K562 (cell line): ENCODE measurements around the gene CNTN4. TPM values are rescaled to one million over a fixed set of nuclear protein-coding genes. Genes with fewer than 3 reads are reported as not detected.

ENCODE experiments used
- ATAC-seq: fragments of 200-7000 bp; cut with Tn5 transposase; 3 replicates; pipeline ENCODE4 v1.9.1; 2020; ENCODE audit warnings: moderate library complexity
- BruUV-seq: library from RNA; stranded (reverse); fragments of 400-500 nt; replicated peaks from 2 replicates; lab custom pipeline; 2021; lab: Mats Ljungman, UMichigan
- CTCF ChIA-PET: fragments of 300-600 bp; formaldehyde crosslinking; extraction: SDS; loops from one replicate; lab custom pipeline; 2021; ENCODE audit warnings: low intra/inter-chr PET ratio; lab: Yijun Ruan, JAX
- POLR2A ChIA-PET: fragments of 300-600, 350-650 bp; sonication (Branson Sonifier 250); formaldehyde crosslinking; extraction: SDS; loops from one replicate; lab custom pipeline; 2021; ENCODE audit warnings: antibody characterized with exemption, inconsistent platforms; lab: Yijun Ruan, JAX
- DNase-seq, 4 experiments: peaks; one replicate each; pipeline versions ENCODE4 v3.0.0 to v3.0.0-alpha.2; 2011 to 2018; ENCODE audit warnings: low spot score in 3 of 4, mixed read lengths in 3 of 4; ENCODE audit errors: extremely low read depth in 1 of 4
- FAIRE-seq: peaks from 2 replicates; lab custom pipeline; 2011; peaks lifted over from hg19 to GRCh38; lab: Jason Lieb, UNC
- H2AFZ ChIP-seq: 2 replicates; pipeline ENCODE4 v1.6.0; 2011; ENCODE audit warnings: low read depth, low read length, control low read depth, inconsistent platforms
- H3K27ac ChIP-seq: fragments of 200-600 bp; 3 replicates; pipeline ENCODE4 v1.8.0; 2011; ENCODE audit warnings: low read depth, mild to moderate bottlenecking, control low read depth, inconsistent platforms, low read length, moderate library complexity, mixed read lengths; ENCODE audit errors: extremely low read depth
- H3K27me3 ChIP-seq, 2 experiments: fragments of 300-600 bp in 1 of 2; 2 replicates in 1 of 2; 3 replicates in 1 of 2; pipeline versions ENCODE4 v1.6.0 to v1.8.0; 2011; ENCODE audit warnings: inconsistent platforms in 2 of 2, low read length in 2 of 2, mild to moderate bottlenecking in 1 of 2, mixed read lengths in 1 of 2, moderate library complexity in 1 of 2; ENCODE audit not compliant: control insufficient read depth in 2 of 2, insufficient read depth in 2 of 2
- H3K36me3 ChIP-seq: fragments of 300-600 bp; 3 replicates; pipeline ENCODE4 v1.8.0; 2011; ENCODE audit warnings: mild to moderate bottlenecking, low read length, inconsistent platforms; ENCODE audit not compliant: control insufficient read depth, insufficient read depth
- H3K4me1 ChIP-seq, 2 experiments: fragments of 200-600 bp in 1 of 2; replicated peaks in 1 of 2; 2 replicates in 1 of 2; 3 replicates in 1 of 2; pipeline versions ENCODE4 v1.5.1 to v1.8.0; 2011; ENCODE audit warnings: inconsistent platforms in 2 of 2, low read length in 2 of 2, mild to moderate bottlenecking in 1 of 2, mixed read lengths in 1 of 2, moderate library complexity in 1 of 2; ENCODE audit not compliant: control insufficient read depth in 2 of 2, insufficient read depth in 2 of 2
- H3K4me2 ChIP-seq: 2 replicates; pipeline ENCODE4 v1.6.1; 2011; ENCODE audit warnings: low read length, control low read depth, inconsistent platforms, mixed read lengths; ENCODE audit not compliant: insufficient read depth
- H3K4me3 ChIP-seq: fragments of 200-600 bp; sonication (generic), shearing (Covaris generic); 2 replicates; pipeline ENCODE4 v1.5.1; 2016; ENCODE audit warnings: control low read depth, inconsistent platforms
- H3K79me2 ChIP-seq: fragments of 200-600 bp; 3 replicates; pipeline ENCODE4 v1.8.0; 2011; ENCODE audit warnings: low read length, inconsistent platforms; ENCODE audit not compliant: control insufficient read depth, insufficient read depth
- H3K9ac ChIP-seq, 2 experiments: 2 replicates each; pipeline versions ENCODE4 v1.6.0 to v1.6.1; 2011; ENCODE audit warnings: low read depth in 2 of 2, low read length in 2 of 2, control low read depth in 1 of 2, inconsistent platforms in 1 of 2, mild to moderate bottlenecking in 1 of 2, mixed read lengths in 1 of 2; ENCODE audit not compliant: insufficient read depth in 1 of 2
- H3K9me1 ChIP-seq: one replicate; pipeline ENCODE4 v1.6.0; 2011; ENCODE audit warnings: inconsistent platforms, mild to moderate bottlenecking, low read length, moderate library complexity; ENCODE audit not compliant: control insufficient read depth, insufficient read depth
- H3K9me3 ChIP-seq: replicated peaks from 2 replicates; pipeline ENCODE4 v1.5.1; 2011; ENCODE audit warnings: low read depth, low read length, inconsistent platforms; ENCODE audit not compliant: control insufficient read depth, insufficient read depth
- H4K20me1 ChIP-seq: replicated peaks from 2 replicates; pipeline ENCODE4 v1.6.1; 2011; ENCODE audit warnings: low read length, inconsistent platforms, mixed read lengths; ENCODE audit not compliant: control insufficient read depth, insufficient read depth
- ATF6 ChIP-seq: sonication (generic); formaldehyde crosslinking; IDR thresholded peaks from 2 replicates; pipeline ENCODE4 v1.4.0; 2020; ENCODE audit warnings: mild to moderate bottlenecking, missing genetic modification reagents
- ELK3 ChIP-seq: fragments of 450-650 bp; formaldehyde crosslinking; IDR thresholded peaks from 2 replicates; pipeline ENCODE4 v1.4.0; 2020; ENCODE audit warnings: mild to moderate bottlenecking
- FOXP1 ChIP-seq: sonication (generic); formaldehyde crosslinking; IDR thresholded peaks from 2 replicates; pipeline ENCODE4 v1.8.0; 2022; ENCODE audit warnings: mild to moderate bottlenecking, missing genetic modification reagents
- HMG20B ChIP-seq: fragments of 250-450 bp; sonication (Bioruptor Pico); IDR thresholded peaks from 2 replicates; pipeline ENCODE4 v1.5.0; 2021; ENCODE audit warnings: mild to moderate bottlenecking
- KDM4B ChIP-seq, 2 experiments: fragments of 450-650 bp in 1 of 2; sonication (generic) in 1 of 2; IDR thresholded peaks; 2 replicates each; pipeline ENCODE4 v1.6.1; 2016 to 2017; ENCODE audit warnings: borderline replicate concordance in 2 of 2, antibody characterized with exemption in 1 of 2, low read depth in 1 of 2, mild to moderate bottlenecking in 1 of 2
- L3MBTL2 ChIP-seq: fragments of 450-650 bp; IDR thresholded peaks from 2 replicates; pipeline ENCODE4 v1.6.1; 2016; ENCODE audit warnings: mild to moderate bottlenecking, moderate library complexity
- MBD1 ChIP-seq: fragments of 250-450 bp; sonication (Bioruptor Pico); IDR thresholded peaks from 2 replicates; pipeline ENCODE4 v1.8.0; 2022; ENCODE audit warnings: inconsistent platforms
- NR3C1 ChIP-seq: sonication (generic); formaldehyde crosslinking; IDR thresholded peaks from 2 replicates; pipeline ENCODE4 v1.8.1; 2022; ENCODE audit warnings: missing genetic modification reagents
- PTRF ChIP-seq: fragments of 450-650 bp; IDR thresholded peaks from 2 replicates; pipeline ENCODE4 v1.6.1; 2016; ENCODE audit warnings: mild to moderate bottlenecking, missing genetic modification characterization, missing compliant biosample characterization
- RB1 ChIP-seq: fragments of 450-650 bp; IDR thresholded peaks from 2 replicates; pipeline ENCODE4 v1.6.1; 2017; ENCODE audit warnings: low read depth, mild to moderate bottlenecking
- RBM15 ChIP-seq: fragments of 200-400 bp; formaldehyde crosslinking; IDR thresholded peaks from 2 replicates; pipeline ENCODE4 v1.6.1; 2018; ENCODE audit warnings: mild to moderate bottlenecking, low read length, moderate library complexity; ENCODE audit not compliant: insufficient read depth
- SPI1 ChIP-seq: IDR thresholded peaks from 2 replicates; pipeline ENCODE4 v1.6.1; 2011; ENCODE audit warnings: low read depth, low read length, control low read depth, borderline replicate concordance
- ZNF551 ChIP-seq: fragments of 250-450 bp; sonication (Bioruptor Pico); IDR thresholded peaks from 2 replicates; pipeline ENCODE4 v1.5.0; 2021; ENCODE audit warnings: mild to moderate bottlenecking, moderate library complexity
- ZNF586 ChIP-seq: fragments of 450-650 bp; formaldehyde crosslinking; conservative IDR thresholded peaks from 2 replicates; pipeline ENCODE4 v1.4.0; 2020; ENCODE audit warnings: mild to moderate bottlenecking, moderate library complexity
- WGBS: fragments of 100-300 bp; shearing (Covaris generic); methylation state at CpG from one replicate; pipeline ENCODE4 v1.1.6; 2016; ENCODE audit warnings: low coverage, mixed read lengths; ENCODE audit not compliant: insufficient coverage; ENCODE audit errors: missing lambda C conversion rate; 5-methylcytosine and 5-hydroxymethylcytosine counted together
- in situ Hi-C: fragments of 300-500 bp; cut with MboI; formaldehyde crosslinking; loops from 4 replicates; pipeline ENCODE4 v1.15.0; 2018; ENCODE audit warnings: inconsistent platforms, mixed read lengths
- intact Hi-C: fragments of 100-400 bp; cut with micrococcal nuclease; formaldehyde crosslinking; loops from 2 replicates; pipeline ENCODE4 v1.14.2; 2022
- polyA plus RNA-seq, 8 experiments: library from polyadenylated mRNA; depleted of rRNA in 4 of 8; stranded (reverse) in 5 of 8; unstranded in 3 of 8; fragments of >200 nt; fragmentation: Nextera tagmentation in 2 of 8; fragmentation: Illumina TruSeq in 1 of 8; extraction: Ambion mirVana in 2 of 8; extraction: Trizol in 1 of 8; gene quantifications; 2 replicates each; pipeline versions ENCODE4 v1.2.1 to v1.2.3, GENCODE V29; 2011 to 2014; ENCODE audit warnings: inconsistent platforms in 1 of 8, missing spikeins in 1 of 8
- total RNA-seq, 7 experiments: library from RNA; depleted of rRNA in 6 of 7; stranded (reverse); fragments of >200 nt in 6 of 7; fragmentation: Illumina TruSeq in 2 of 7; extraction: Trizol in 2 of 7; gene quantifications; 2 replicates each; pipeline versions ENCODE4 v1.2.1 to v1.2.3, GENCODE V29; 2011 to 2021; ENCODE audit warnings: low replicate concordance in 1 of 7

CNTN4 gene
- total and polyA plus RNA-seq, 9 of the 15 experiments (the other 6 are each of a cell fraction or from before 2014, with no cell fraction given) = not detected

GRCh38 chr3:2851835-2852234 is 753.2 kb downstream of the CNTN4 start (continued):
- TF ChIP-seq ZNF551 (CRISPR knock-in tag) = no peak
- no peak for TF ChIP-seq ZNF586 (CRISPR knock-in tag)
- no peak for TF ChIP-seq MBD1 (CRISPR knock-in tag)
- TF ChIP-seq L3MBTL2 = no peak
- TF ChIP-seq PTRF (tag) = no peak
- no peak for TF ChIP-seq RB1
- TF ChIP-seq ELK3 (CRISPR knock-in tag) = no peak

GRCh38 chr3:2853651-2854050 is 755.0 kb downstream of the CNTN4 start:
- no peak for FAIRE-seq
- no peak overlapping the region for H3K27ac ChIP-seq
- H3K4me2 ChIP-seq = no peak overlapping the region
- 1% methylated on average over 5 of the region's 5 CpGs for WGBS
- no peaks in the 10 kb centered on the region for H4K20me1 ChIP-seq
- H3K4me3 ChIP-seq = no peak overlapping the region
- H3K79me2 ChIP-seq = no peaks in the 10 kb centered on the region
- CTCF ChIA-PET = no interaction called here
- H3K9me3 ChIP-seq = no peaks in the 10 kb centered on the region; the same call in none of the 2 replicates
- ATAC-seq = no peak
- no peak overlapping the region for H3K9ac ChIP-seq
- intact Hi-C loops (no loop called here), in situ Hi-C loops (no loop called here)
- no peaks in the 10 kb centered on the region for H3K27me3 ChIP-seq
- peak in 3 of 4 experiments; percentile 15 to 46 (median 43) for DNase-seq
- BruUV-seq = no TSS peak
- H2AFZ ChIP-seq = no peak overlapping the region
- H3K36me3 ChIP-seq = no peaks in the 10 kb centered on the region
- H3K9me1 ChIP-seq = no peaks in the 10 kb centered on the region
- POLR2A ChIA-PET = no interaction called here
- H3K4me1 ChIP-seq = no peaks in the 10 kb centered on the region
- TF ChIP-seq L3MBTL2 = no peak
- TF ChIP-seq FOXP1 (CRISPR knock-in tag) = no peak
- TF ChIP-seq ATF6 = no peak
- no peak for TF ChIP-seq HMG20B (CRISPR knock-in tag)
- TF ChIP-seq NR3C1 = no peak
- no peak for TF ChIP-seq KDM4B (IDR thresholded peaks at IDR 0.05; ENCODE audit: borderline replicate concordance in 2 of 2, low read depth in 1 of 2)
- no peak for TF ChIP-seq RBM15
- no peak for TF ChIP-seq SPI1
